K562 (cell line): ENCODE results near the gene PCDHGB5.

ENCODE experiments used
- SMARCA4 ChIP-seq: fragments of 450-650 bp; IDR thresholded peaks from 2 replicates; pipeline ENCODE4 v1.6.1; 2016
- YBX1 ChIP-seq: fragments of 450-650 bp; IDR thresholded peaks from 2 replicates; pipeline ENCODE4 v1.7.1; 2016; ENCODE audit warnings: mild to moderate bottlenecking

DNA sequence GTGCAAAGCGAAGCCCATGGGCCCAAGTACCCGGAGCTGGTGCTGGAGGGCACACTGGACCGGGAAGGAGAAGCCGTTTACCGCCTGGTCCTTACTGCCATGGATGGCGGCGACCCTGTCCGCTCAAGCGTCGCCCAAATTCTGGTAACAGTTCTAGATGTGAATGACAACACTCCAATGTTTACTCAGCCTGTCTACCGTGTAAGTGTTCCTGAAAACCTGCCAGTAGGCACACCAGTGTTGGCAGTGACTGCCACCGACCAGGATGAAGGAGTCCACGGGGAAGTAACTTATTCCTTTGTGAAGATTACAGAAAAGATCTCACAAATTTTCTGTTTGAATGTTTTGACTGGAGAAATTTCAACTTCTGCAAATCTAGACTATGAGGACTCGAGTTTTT lies 23.1 kb upstream of the PCDHGB5 start:
- TF ChIP-seq SMARCA4 (no peak), YBX1 (no peak)
